ENCODE measurements around the gene NRG2. TPM values are rescaled to one million over a fixed set of nuclear protein-coding genes. Genes with fewer than 3 reads are reported as not detected.
A peak's percentile ranks its signal among the peaks of the same experiment; 100 is the strongest.

Gene NRG2
- total RNA-seq, 1 experiment from 2014 or later = not detected

DNA sequence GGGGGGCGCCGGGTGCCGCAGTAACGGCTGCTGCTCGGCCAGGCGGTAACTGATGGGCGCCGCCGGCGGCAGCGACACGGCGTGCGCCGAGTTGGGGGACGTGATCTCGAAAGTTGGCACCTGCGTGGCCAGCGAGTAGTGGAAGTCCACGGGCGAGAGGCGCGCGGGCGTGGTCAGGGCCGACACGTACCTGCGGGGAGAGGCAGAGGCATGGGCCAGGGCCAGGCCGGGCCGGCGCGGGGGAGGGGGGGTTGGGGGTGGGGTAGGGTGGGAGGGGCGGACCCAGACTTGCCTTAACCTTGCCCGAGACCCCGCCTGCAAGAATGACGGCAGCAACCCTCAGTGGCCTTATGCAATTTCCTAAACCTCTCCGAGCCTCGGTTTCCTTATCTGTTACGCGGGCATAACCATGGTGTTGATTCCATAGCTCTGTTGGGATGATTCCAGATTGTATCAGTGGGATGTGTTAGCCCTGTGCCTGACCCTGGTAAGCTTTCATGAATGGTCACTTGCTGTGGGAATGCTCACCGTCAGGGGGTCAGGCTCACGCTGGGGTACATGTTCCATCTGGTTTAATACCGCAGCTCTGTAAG lies 194.5 kb downstream of the NRG2 start:
- H2AFZ ChIP-seq (ENCODE audit: low read length) = peak overlapping the region; percentile 87; the same call in 1 of the 2 replicates

GRCh38 chr5:139847790-139848507 lies 195.2 kb downstream of the NRG2 start:
- no peaks in the 10 kb centered on the region for H3K27me3 ChIP-seq (ENCODE audit: low read length)
- no peaks in the 10 kb centered on the region for H3K36me3 ChIP-seq (ENCODE audit: insufficient read depth, low read length)
- DNase-seq = peak; percentile 82
- peak overlapping the region; percentile 71 for H3K4me2 ChIP-seq (ENCODE audit: low read depth, low read length, poor library complexity, severe bottlenecking)
- peaks cover 2% of the 10 kb centered on the region; the same call in 1 of the 2 replicates for H3K4me1 ChIP-seq (ENCODE audit: low read length)
- H3K79me2 ChIP-seq (ENCODE audit: low read length) = no peaks in the 10 kb centered on the region
- H3K4me3 ChIP-seq (ENCODE audit: low read length) = peak overlapping the region; percentile 64
- no peaks in the 10 kb centered on the region for H3K9me2 ChIP-seq (replicated peaks; ENCODE audit: insufficient read depth, low read length)
- no peaks in the 10 kb centered on the region for H4K20me1 ChIP-seq (ENCODE audit: insufficient read depth, low read depth, low read length)
- H2AFZ ChIP-seq (ENCODE audit: low read length) = peak overlapping the region; percentile 87; the same call in 1 of the 2 replicates
- H3K27ac ChIP-seq (ENCODE audit: low read length) = no peak overlapping the region
- H3K9ac ChIP-seq (ENCODE audit: low read length) = peak overlapping the region; percentile 64
- H3K9me3 ChIP-seq (ENCODE audit: low read length) = no peaks in the 10 kb centered on the region

More for the DNA sequence above, 194.5 kb downstream of the NRG2 start:
- Histone ChIP-seq H3K27ac (ENCODE audit: low read length) (no peak overlapping the region), H3K4me3 (ENCODE audit: low read length) (peak overlapping the region; percentile 64), H4K20me1 (ENCODE audit: insufficient read depth, low read depth, low read length) (no peaks in the 10 kb centered on the region), H3K36me3 (ENCODE audit: insufficient read depth, low read length) (no peaks in the 10 kb centered on the region), H3K79me2 (ENCODE audit: low read length) (no peaks in the 10 kb centered on the region), H3K9ac (ENCODE audit: low read length) (peak overlapping the region; percentile 64), H3K4me1 (ENCODE audit: low read length) (peaks cover 2% of the 10 kb centered on the region; the same call in 1 of the 2 replicates), H3K9me3 (ENCODE audit: low read length) (no peaks in the 10 kb centered on the region), H3K27me3 (ENCODE audit: low read length) (no peaks in the 10 kb centered on the region), H3K9me2 (replicated peaks; ENCODE audit: insufficient read depth, low read length) (no peaks in the 10 kb centered on the region), H3K4me2 (ENCODE audit: low read depth, low read length, poor library complexity, severe bottlenecking) (peak overlapping the region; percentile 71)
- DNase-seq = no peak

DNA sequence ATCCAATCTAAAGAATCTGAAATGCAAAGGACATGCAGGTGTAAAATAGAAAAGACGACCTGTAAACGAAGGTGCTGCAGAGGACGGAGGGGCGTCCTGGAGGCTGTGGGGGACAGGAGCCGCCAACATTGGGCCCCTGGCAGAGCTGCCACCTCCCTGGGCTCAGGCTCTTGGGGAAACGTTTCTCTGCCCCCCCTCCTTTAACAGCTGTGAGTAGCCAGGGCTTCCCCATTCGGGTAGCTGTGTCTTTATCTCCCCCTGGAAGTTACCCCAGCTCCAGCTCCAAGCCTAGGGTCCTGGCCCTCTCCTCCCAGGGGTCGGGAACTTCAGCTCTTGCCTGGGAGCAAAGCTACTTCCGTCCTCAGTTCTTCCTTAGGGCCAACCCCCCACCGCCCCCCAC lies 196.0 kb downstream of the NRG2 start:
- DNase-seq = no peak
- Histone ChIP-seq H3K4me2 (ENCODE audit: low read depth, low read length, poor library complexity, severe bottlenecking) (no peak overlapping the region), H3K9ac (ENCODE audit: low read length) (no peak overlapping the region), H4K20me1 (ENCODE audit: insufficient read depth, low read depth, low read length) (no peaks in the 10 kb centered on the region), H2AFZ (ENCODE audit: low read length) (no peak overlapping the region), H3K36me3 (ENCODE audit: insufficient read depth, low read length) (no peaks in the 10 kb centered on the region), H3K27ac (ENCODE audit: low read length) (no peak overlapping the region), H3K27me3 (ENCODE audit: low read length) (no peaks in the 10 kb centered on the region), H3K4me3 (ENCODE audit: low read length) (no peak overlapping the region), H3K4me1 (ENCODE audit: low read length) (peaks cover 2% of the 10 kb centered on the region; the same call in 1 of the 2 replicates), H3K9me3 (ENCODE audit: low read length) (no peaks in the 10 kb centered on the region), H3K9me2 (replicated peaks; ENCODE audit: insufficient read depth, low read length) (no peaks in the 10 kb centered on the region), H3K79me2 (ENCODE audit: low read length) (no peaks in the 10 kb centered on the region)

GRCh38 chr5:139845846-139846681 lies 197.0 kb downstream of the NRG2 start:
- H3K4me2 ChIP-seq (ENCODE audit: low read depth, low read length, poor library complexity, severe bottlenecking) = no peak overlapping the region
- H3K4me3 ChIP-seq (ENCODE audit: low read length) = no peak overlapping the region
- H3K27me3 ChIP-seq (ENCODE audit: low read length) = no peaks in the 10 kb centered on the region
- no peak overlapping the region for H2AFZ ChIP-seq (ENCODE audit: low read length)
- H3K79me2 ChIP-seq (ENCODE audit: low read length) = no peaks in the 10 kb centered on the region
- H3K27ac ChIP-seq (ENCODE audit: low read length) = no peak overlapping the region
- no peaks in the 10 kb centered on the region for H3K9me3 ChIP-seq (ENCODE audit: low read length)
- H3K36me3 ChIP-seq (ENCODE audit: insufficient read depth, low read length) = no peaks in the 10 kb centered on the region
- H3K9me2 ChIP-seq (replicated peaks; ENCODE audit: insufficient read depth, low read length) = no peaks in the 10 kb centered on the region
- no peak overlapping the region for H3K9ac ChIP-seq (ENCODE audit: low read length)
- no peaks in the 10 kb centered on the region for H4K20me1 ChIP-seq (ENCODE audit: insufficient read depth, low read depth, low read length)
- peaks cover 2% of the 10 kb centered on the region; the same call in 1 of the 2 replicates for H3K4me1 ChIP-seq (ENCODE audit: low read length)
- no peak for DNase-seq

- Histone ChIP-seq H3K79me2 (ENCODE audit: low read length) (no peaks in the 10 kb centered on the region), H3K9me3 (ENCODE audit: low read length) (no peaks in the 10 kb centered on the region), H3K27me3 (ENCODE audit: low read length) (no peaks in the 10 kb centered on the region), H2AFZ (ENCODE audit: low read length) (no peak overlapping the region), H4K20me1 (ENCODE audit: insufficient read depth, low read depth, low read length) (no peaks in the 10 kb centered on the region), H3K27ac (ENCODE audit: low read length) (no peak overlapping the region), H3K36me3 (ENCODE audit: insufficient read depth, low read length) (no peaks in the 10 kb centered on the region), H3K4me1 (ENCODE audit: low read length) (peaks cover 2% of the 10 kb centered on the region; the same call in 1 of the 2 replicates), H3K9ac (ENCODE audit: low read length) (no peak overlapping the region), H3K4me2 (ENCODE audit: low read depth, low read length, poor library complexity, severe bottlenecking) (no peak overlapping the region), H3K4me3 (ENCODE audit: low read length) (no peak overlapping the region), H3K9me2 (replicated peaks; ENCODE audit: insufficient read depth, low read length) (no peaks in the 10 kb centered on the region)
- peak; percentile 91 for DNase-seq
These were observed 198.5 kb downstream of the NRG2 start for GRCh38 chr5:139844472-139845145.

DNA sequence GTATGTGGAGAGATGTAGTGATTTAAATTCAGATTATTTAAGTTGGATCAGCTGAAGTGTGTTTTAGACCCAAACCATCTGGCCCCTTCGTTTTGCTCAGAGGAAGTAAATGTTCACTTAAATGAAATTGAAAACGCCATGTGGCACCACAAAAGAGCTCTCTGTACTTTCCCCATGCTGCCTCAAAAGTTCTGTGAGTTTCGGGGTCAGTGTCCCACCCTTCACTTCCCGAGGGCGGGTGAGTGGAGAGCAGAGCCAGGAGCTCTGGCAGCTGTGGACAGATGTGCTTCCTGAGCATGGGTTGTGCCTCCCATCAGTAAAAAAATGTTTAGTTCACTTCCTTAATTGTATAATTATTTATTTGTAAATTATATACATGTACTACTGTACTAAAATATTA lies 199.1 kb downstream of the NRG2 start:
- no peaks in the 10 kb centered on the region for H4K20me1 ChIP-seq (ENCODE audit: insufficient read depth, low read depth, low read length)
- H3K79me2 ChIP-seq (ENCODE audit: low read length) = no peaks in the 10 kb centered on the region
- H2AFZ ChIP-seq (ENCODE audit: low read length) = no peak overlapping the region
- H3K9me2 ChIP-seq (replicated peaks; ENCODE audit: insufficient read depth, low read length) = no peaks in the 10 kb centered on the region
- H3K27me3 ChIP-seq (ENCODE audit: low read length) = no peaks in the 10 kb centered on the region
- no peaks in the 10 kb centered on the region for H3K36me3 ChIP-seq (ENCODE audit: insufficient read depth, low read length)
- no peak overlapping the region for H3K9ac ChIP-seq (ENCODE audit: low read length)
- no peak overlapping the region for H3K4me2 ChIP-seq (ENCODE audit: low read depth, low read length, poor library complexity, severe bottlenecking)
- H3K27ac ChIP-seq (ENCODE audit: low read length) = no peak overlapping the region
- H3K4me3 ChIP-seq (ENCODE audit: low read length) = no peak overlapping the region
- no peak for DNase-seq
- H3K9me3 ChIP-seq (ENCODE audit: low read length) = no peaks in the 10 kb centered on the region
- H3K4me1 ChIP-seq (ENCODE audit: low read length) = peaks cover 2% of the 10 kb centered on the region; the same call in 1 of the 2 replicates

GRCh38 chr5:139842321-139842720 lies 200.8 kb downstream of the NRG2 start:
- Histone ChIP-seq H3K9me3 (ENCODE audit: low read length) (no peaks in the 10 kb centered on the region), H3K27ac (ENCODE audit: low read length) (no peak overlapping the region), H4K20me1 (ENCODE audit: insufficient read depth, low read depth, low read length) (no peaks in the 10 kb centered on the region), H3K36me3 (ENCODE audit: insufficient read depth, low read length) (no peaks in the 10 kb centered on the region), H3K27me3 (ENCODE audit: low read length) (no peaks in the 10 kb centered on the region), H3K4me2 (ENCODE audit: low read depth, low read length, poor library complexity, severe bottlenecking) (no peak overlapping the region), H3K4me3 (ENCODE audit: low read length) (no peak overlapping the region), H3K9ac (ENCODE audit: low read length) (no peak overlapping the region), H3K79me2 (ENCODE audit: low read length) (no peaks in the 10 kb centered on the region), H3K9me2 (replicated peaks; ENCODE audit: insufficient read depth, low read length) (no peaks in the 10 kb centered on the region), H3K4me1 (ENCODE audit: low read length) (no peaks in the 10 kb centered on the region), H2AFZ (ENCODE audit: low read length) (no peak overlapping the region)
- DNase-seq = no peak
